Measurements from ENCODE around the gene BSN.
A peak's percentile ranks its signal among the peaks of the same experiment; 100 is the strongest.

The BSN gene

GRCh38 chr3:49512781-49513355 is 41.4 kb upstream of the BSN start:
- H3K4me3 Mint-ChIP-seq, result no peak overlapping the region
- H3K27me3 Mint-ChIP-seq (ENCODE audit: low read depth), result peaks cover 3% of the 10 kb centered on the region
- peaks cover 50% of the 10 kb centered on the region for H3K36me3 Mint-ChIP-seq (ENCODE audit: low read depth)
- TF ChIP-seq CTCF (IDR thresholded peaks at IDR 0.05; ENCODE audit: unreplicated experiment in 3 of 3), result no peak
- H3K9me3 Mint-ChIP-seq, result no peaks in the 10 kb centered on the region
- peaks cover 12% of the 10 kb centered on the region for H3K4me1 Mint-ChIP-seq
- H3K27ac Mint-ChIP-seq, result no peak overlapping the region

- peaks cover 16% of the 10 kb centered on the region for H3K4me1 Mint-ChIP-seq
- H3K4me3 Mint-ChIP-seq, result no peak overlapping the region
- H3K36me3 Mint-ChIP-seq (ENCODE audit: low read depth), result peaks cover 50% of the 10 kb centered on the region
- H3K27me3 Mint-ChIP-seq (ENCODE audit: low read depth), result peaks cover 3% of the 10 kb centered on the region
- no peaks in the 10 kb centered on the region for H3K9me3 Mint-ChIP-seq
- peak overlapping the region in 2 of 3 experiments; percentile 12 to 18 for H3K27ac Mint-ChIP-seq
- TF ChIP-seq CTCF (IDR thresholded peaks at IDR 0.05; ENCODE audit: unreplicated experiment in 3 of 3), result no peak
Measured at GRCh38 chr3:49513494-49514124, 40.7 kb upstream of the BSN start.

- no peak overlapping the region for H3K4me3 Mint-ChIP-seq
- H3K36me3 Mint-ChIP-seq (ENCODE audit: low read depth), result peaks cover 43% of the 10 kb centered on the region
- peaks cover 3% of the 10 kb centered on the region for H3K27me3 Mint-ChIP-seq (ENCODE audit: low read depth)
Measured at GRCh38 chr3:49518016-49518415, 36.3 kb upstream of the BSN start.

GRCh38 chr3:49518441-49518840 is 35.8 kb upstream of the BSN start:
- peaks cover 3% of the 10 kb centered on the region for H3K27me3 Mint-ChIP-seq (ENCODE audit: low read depth)
- no peak overlapping the region for H3K4me3 Mint-ChIP-seq
- peaks cover 31% of the 10 kb centered on the region for H3K4me1 Mint-ChIP-seq
- no peaks in the 10 kb centered on the region for H3K9me3 Mint-ChIP-seq
- H3K36me3 Mint-ChIP-seq (ENCODE audit: low read depth), result peaks cover 38% of the 10 kb centered on the region
- H3K27ac Mint-ChIP-seq, result no peak overlapping the region
- TF ChIP-seq CTCF (IDR thresholded peaks at IDR 0.05; ENCODE audit: unreplicated experiment in 3 of 3), result no peak

More at GRCh38 chr3:49518016-49518415, 36.3 kb upstream of the BSN start:
- Mint-ChIP-seq H3K4me1 (peaks cover 32% of the 10 kb centered on the region), H3K27ac (no peak overlapping the region), H3K9me3 (no peaks in the 10 kb centered on the region)
- no peak for TF ChIP-seq CTCF (IDR thresholded peaks at IDR 0.05; ENCODE audit: unreplicated experiment in 3 of 3)

- Mint-ChIP-seq H3K4me3 (no peak overlapping the region), H3K4me1 (peaks cover 27% of the 10 kb centered on the region), H3K27ac (peak overlapping the region in 1 of 3 experiments; percentile 44), H3K27me3 (ENCODE audit: low read depth) (peaks cover 3% of the 10 kb centered on the region), H3K9me3 (no peaks in the 10 kb centered on the region), H3K36me3 (ENCODE audit: low read depth) (peaks cover 30% of the 10 kb centered on the region)
- TF ChIP-seq CTCF (IDR thresholded peaks at IDR 0.05; ENCODE audit: unreplicated experiment in 3 of 3), result no peak
Measured at GRCh38 chr3:49519296-49519695, 35.0 kb upstream of the BSN start.

- Mint-ChIP-seq H3K4me3 (no peak overlapping the region), H3K9me3 (no peaks in the 10 kb centered on the region), H3K4me1 (peaks cover 27% of the 10 kb centered on the region), H3K27me3 (ENCODE audit: low read depth) (no peaks in the 10 kb centered on the region), H3K27ac (peak overlapping the region in 2 of 3 experiments; percentile 36 to 44), H3K36me3 (ENCODE audit: low read depth) (peaks cover 27% of the 10 kb centered on the region)
- no peak for TF ChIP-seq CTCF (IDR thresholded peaks at IDR 0.05; ENCODE audit: unreplicated experiment in 3 of 3)
Measured at GRCh38 chr3:49519916-49520385, 34.3 kb upstream of the BSN start.

Data from nephron (organoid).